Calu3 (cell line): ENCODE data around the gene ZNF79. TPM values are rescaled to one million over a fixed set of nuclear protein-coding genes. Genes with fewer than 3 reads are reported as not detected.

Source experiments
- BruUV-seq: library from RNA; stranded (reverse); fragments of 400-500 nt; replicated peaks from 2 replicates; lab custom pipeline; 2021; lab: Mats Ljungman, UMichigan
- CTCF ChIA-PET: fragments of 300-600 bp; sonication (Branson Sonifier 250); formaldehyde crosslinking; loops from one replicate; lab custom pipeline; 2022; ENCODE audit warnings: antibody characterized with exemption; lab: Charles Lee
- DNase-seq: peaks from one replicate; pipeline ENCODE4 v3.0.0; 2022
- H3K27ac Mint-ChIP-seq: one replicate; pipeline ENCODE4 v1.8.0; 2022; ENCODE audit warnings: mixed read lengths; ENCODE audit not compliant: unreplicated experiment
- H3K27me3 Mint-ChIP-seq: one replicate; pipeline ENCODE4 v1.8.0; 2022; ENCODE audit warnings: mixed read lengths; ENCODE audit not compliant: unreplicated experiment
- H3K36me3 Mint-ChIP-seq: one replicate; pipeline ENCODE4 v1.8.0; 2022; ENCODE audit warnings: mild to moderate bottlenecking, moderate library complexity, mixed read lengths; ENCODE audit not compliant: insufficient read depth, unreplicated experiment
- H3K4me1 Mint-ChIP-seq: one replicate; pipeline ENCODE4 v1.8.0; 2022; ENCODE audit warnings: mild to moderate bottlenecking, low read depth, mixed read lengths; ENCODE audit not compliant: unreplicated experiment
- H3K4me3 Mint-ChIP-seq: one replicate; pipeline ENCODE4 v1.8.0; 2022; ENCODE audit warnings: mild to moderate bottlenecking, low read depth, moderate library complexity, mixed read lengths; ENCODE audit not compliant: unreplicated experiment
- H3K9me3 Mint-ChIP-seq: one replicate; pipeline ENCODE4 v1.8.0; 2022; ENCODE audit warnings: low read depth, mixed read lengths; ENCODE audit not compliant: unreplicated experiment
- intact Hi-C: fragments of 100-400 bp; cut with micrococcal nuclease; formaldehyde crosslinking; loops from one replicate; pipeline ENCODE4 v1.10.0; 2022; ENCODE audit not compliant: unreplicated experiment
- total RNA-seq: library from RNA; stranded (reverse); gene quantifications from 2 replicates; pipeline ENCODE4 v1.2.3, GENCODE V29; 2022
- TF ChIP-seq, protein P1 (sequence below): fragments of 200-600 bp; IDR thresholded peaks from one replicate; pipeline ENCODE4 v1.8.0; 2022; ENCODE audit warnings: antibody characterized with exemption; ENCODE audit not compliant: unreplicated experiment

The ZNF79 gene
- total RNA-seq, 1 experiment from 2014 or later, result 7.0 TPM

DNA sequence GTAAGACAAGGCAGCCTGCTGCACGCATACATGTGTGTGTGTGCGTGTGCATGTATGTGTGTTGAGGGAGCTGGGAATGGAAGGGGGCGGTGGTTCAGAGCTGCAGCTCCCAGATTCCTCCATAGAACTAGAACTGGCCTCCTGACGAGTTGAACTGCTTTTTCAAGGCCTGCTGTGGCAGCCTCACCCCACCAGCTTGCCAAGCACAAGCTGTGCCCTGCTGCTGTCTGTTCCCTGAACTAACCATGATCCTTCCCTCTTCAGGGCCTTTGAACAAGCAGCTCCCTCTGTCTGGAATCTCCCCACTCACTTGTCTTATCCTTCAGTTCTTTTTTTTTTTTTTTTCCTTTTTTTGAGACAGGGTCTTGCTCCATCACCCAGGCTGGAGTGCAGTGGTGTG, 49.8 kb downstream of the ZNF79 start:
- Mint-ChIP-seq H3K4me3 (no peak overlapping the region), H3K9me3 (no peaks in the 10 kb centered on the region), H3K36me3 (peaks cover 6% of the 10 kb centered on the region), H3K27me3 (no peaks in the 10 kb centered on the region), H3K27ac (no peak overlapping the region), H3K4me1 (no peaks in the 10 kb centered on the region)
- TF ChIP-seq, protein P1, sequence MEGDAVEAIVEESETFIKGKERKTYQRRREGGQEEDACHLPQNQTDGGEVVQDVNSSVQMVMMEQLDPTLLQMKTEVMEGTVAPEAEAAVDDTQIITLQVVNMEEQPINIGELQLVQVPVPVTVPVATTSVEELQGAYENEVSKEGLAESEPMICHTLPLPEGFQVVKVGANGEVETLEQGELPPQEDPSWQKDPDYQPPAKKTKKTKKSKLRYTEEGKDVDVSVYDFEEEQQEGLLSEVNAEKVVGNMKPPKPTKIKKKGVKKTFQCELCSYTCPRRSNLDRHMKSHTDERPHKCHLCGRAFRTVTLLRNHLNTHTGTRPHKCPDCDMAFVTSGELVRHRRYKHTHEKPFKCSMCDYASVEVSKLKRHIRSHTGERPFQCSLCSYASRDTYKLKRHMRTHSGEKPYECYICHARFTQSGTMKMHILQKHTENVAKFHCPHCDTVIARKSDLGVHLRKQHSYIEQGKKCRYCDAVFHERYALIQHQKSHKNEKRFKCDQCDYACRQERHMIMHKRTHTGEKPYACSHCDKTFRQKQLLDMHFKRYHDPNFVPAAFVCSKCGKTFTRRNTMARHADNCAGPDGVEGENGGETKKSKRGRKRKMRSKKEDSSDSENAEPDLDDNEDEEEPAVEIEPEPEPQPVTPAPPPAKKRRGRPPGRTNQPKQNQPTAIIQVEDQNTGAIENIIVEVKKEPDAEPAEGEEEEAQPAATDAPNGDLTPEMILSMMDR, result no peak
- no peak for DNase-seq
- no TSS peak for BruUV-seq
- CTCF ChIA-PET, result interaction anchor here (0.6 kb wide), 2 partner anchors 14 to 259 kb away, joined by 3 to 4 read pairs; no protein-coding TSS in a partner anchor
- intact Hi-C loops, result no loop called here

DNA sequence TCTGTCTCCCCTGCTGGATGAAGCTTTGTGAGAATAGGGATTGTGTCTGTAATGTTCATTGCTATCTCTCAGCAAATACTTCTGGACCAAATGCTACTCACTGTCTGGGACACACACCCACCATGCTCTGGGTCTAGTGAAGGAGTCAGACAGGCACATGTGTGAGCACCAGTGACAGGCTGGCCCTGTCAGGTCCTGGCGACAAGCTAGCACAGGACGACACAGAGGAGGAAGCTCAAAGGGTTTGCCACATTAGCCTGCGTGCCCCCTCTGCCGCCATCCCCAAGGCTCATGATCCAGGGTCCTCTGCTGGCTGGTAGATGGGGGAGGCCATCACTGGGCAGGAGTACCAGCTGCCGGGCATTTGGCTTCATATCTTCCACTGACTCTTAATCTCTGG, 50.4 kb downstream of the ZNF79 start:
- peaks cover 7% of the 10 kb centered on the region for H3K36me3 Mint-ChIP-seq
- intact Hi-C loops, result no loop called here
- H3K4me1 Mint-ChIP-seq, result no peaks in the 10 kb centered on the region
- TF ChIP-seq, protein P1, result no peak
- no peak for DNase-seq
- CTCF ChIA-PET, result interaction anchor here (0.6 kb wide), 1 partner anchor 260 kb away, joined by 4 read pairs; no protein-coding TSS in a partner anchor
- H3K27me3 Mint-ChIP-seq, result no peaks in the 10 kb centered on the region
- H3K4me3 Mint-ChIP-seq, result no peak overlapping the region
- no TSS peak for BruUV-seq
- no peaks in the 10 kb centered on the region for H3K9me3 Mint-ChIP-seq
- no peak overlapping the region for H3K27ac Mint-ChIP-seq

DNA sequence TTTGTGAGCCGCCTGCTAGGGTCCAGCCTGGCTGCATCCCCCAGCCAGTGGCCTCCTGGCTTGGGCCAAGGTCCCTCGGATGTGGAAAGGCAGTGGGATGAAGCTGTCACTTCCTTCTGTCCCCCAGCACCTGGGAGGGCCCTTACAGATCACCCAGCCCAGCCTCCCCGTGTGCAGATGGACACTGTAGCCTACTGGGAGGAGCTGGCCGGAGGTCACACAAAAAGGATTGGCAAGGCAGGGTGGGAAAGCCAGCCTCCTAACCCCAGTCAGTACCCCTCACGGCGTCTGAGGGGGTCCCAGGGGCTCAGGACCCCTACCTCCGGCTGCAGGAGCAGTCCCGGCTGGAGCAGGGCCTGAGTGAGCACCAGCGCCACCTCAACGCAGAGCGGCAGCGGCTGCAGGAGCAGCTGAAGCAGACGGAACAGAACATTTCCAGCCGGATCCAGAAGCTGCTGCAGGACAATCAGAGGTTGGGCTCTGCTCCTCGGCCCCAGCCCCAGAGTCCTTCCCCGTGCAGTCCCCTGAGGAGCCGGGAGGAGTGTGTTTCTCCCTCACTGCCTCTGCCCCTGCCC, 55.4 kb downstream of the ZNF79 start:
- TF ChIP-seq, protein P1, result no peak
- H3K4me1 Mint-ChIP-seq, result no peaks in the 10 kb centered on the region
- CTCF ChIA-PET, result no interaction called here
- peaks cover 17% of the 10 kb centered on the region for H3K36me3 Mint-ChIP-seq
- no peaks in the 10 kb centered on the region for H3K27me3 Mint-ChIP-seq
- no peak for DNase-seq
- BruUV-seq, result no TSS peak
- H3K4me3 Mint-ChIP-seq, result no peak overlapping the region
- no peak overlapping the region for H3K27ac Mint-ChIP-seq
- intact Hi-C loops, result no loop called here
- no peaks in the 10 kb centered on the region for H3K9me3 Mint-ChIP-seq

DNA sequence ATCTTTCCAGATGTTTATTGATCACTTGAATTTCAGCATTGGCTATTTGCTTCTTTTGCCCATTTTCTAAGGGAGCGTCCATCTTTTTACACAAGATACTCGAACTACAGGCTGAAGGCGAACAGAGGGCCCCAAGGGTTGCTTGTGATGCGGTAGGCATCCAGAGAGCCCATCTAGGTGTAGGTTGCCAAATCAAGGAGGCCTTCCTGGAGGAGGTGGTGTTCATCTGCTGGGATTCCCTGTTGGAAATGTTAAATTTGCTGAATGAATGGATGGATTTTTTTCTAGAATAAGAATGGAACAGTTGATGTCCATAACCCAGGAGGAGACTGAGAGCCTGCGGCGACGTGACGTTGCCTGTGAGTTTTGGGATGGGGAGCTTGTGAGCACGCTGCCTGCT, 58.5 kb downstream of the ZNF79 start:
- CTCF ChIA-PET, result no interaction called here
- H3K27me3 Mint-ChIP-seq, result no peaks in the 10 kb centered on the region
- TF ChIP-seq, protein P1, result no peak
- peaks cover 24% of the 10 kb centered on the region for H3K36me3 Mint-ChIP-seq
- no peak overlapping the region for H3K4me3 Mint-ChIP-seq
- BruUV-seq, result no TSS peak
- H3K4me1 Mint-ChIP-seq, result no peaks in the 10 kb centered on the region
- H3K9me3 Mint-ChIP-seq, result no peaks in the 10 kb centered on the region
- H3K27ac Mint-ChIP-seq, result no peak overlapping the region
- DNase-seq, result no peak
- intact Hi-C loops, result no loop called here
